Loucy (cell line): Measurements from ENCODE around the gene EIF2A.

ENCODE experiments used
- H2AFZ ChIP-seq: fragments of 200-600 bp; sonication (generic); 2 replicates; pipeline ENCODE4 v1.6.0; 2016; ENCODE audit warnings: antibody characterized with exemption, mild to moderate bottlenecking, low read length, moderate library complexity
- H3F3A ChIP-seq: fragments of 200-600 bp; 2 replicates; pipeline ENCODE4 v1.6.0; 2016; ENCODE audit warnings: antibody characterized with exemption, low read depth, mild to moderate bottlenecking
- H3K27me3 ChIP-seq: fragments of 200-600 bp; sonication (generic); 2 replicates; pipeline ENCODE4 v1.6.1; 2014; ENCODE audit warnings: low read length, mild to moderate bottlenecking; ENCODE audit not compliant: insufficient read depth, poor library complexity, severe bottlenecking
- H3K36me3 ChIP-seq: fragments of 200-600 bp; sonication (generic); 2 replicates; pipeline ENCODE4 v1.6.1; 2016; ENCODE audit warnings: low read length; ENCODE audit not compliant: insufficient read depth
- H3K4me1 ChIP-seq: fragments of 200-600 bp; sonication (generic); 2 replicates; pipeline ENCODE4 v1.5.1; 2014; ENCODE audit warnings: low read length, mild to moderate bottlenecking; ENCODE audit not compliant: insufficient read depth, poor library complexity, severe bottlenecking
- H3K4me2 ChIP-seq: fragments of 200-600 bp; sonication (generic); 2 replicates; pipeline ENCODE4 v1.6.0; 2014; ENCODE audit warnings: antibody characterized with exemption, low read length, low read depth, mild to moderate bottlenecking; ENCODE audit not compliant: poor library complexity, severe bottlenecking
- H3K4me3 ChIP-seq: fragments of 200-600 bp; sonication (generic); 2 replicates; pipeline ENCODE4 v1.5.1; 2014; ENCODE audit warnings: low read length, mild to moderate bottlenecking, mixed read lengths; ENCODE audit not compliant: poor library complexity, severe bottlenecking
- H3K79me2 ChIP-seq: fragments of 200-600 bp; sonication (generic); 2 replicates; pipeline ENCODE4 v1.6.1; 2014; ENCODE audit warnings: low read length; ENCODE audit not compliant: insufficient read depth
- H3K9ac ChIP-seq: fragments of 200-600 bp; sonication (generic); 2 replicates; pipeline ENCODE4 v1.6.0; 2014; ENCODE audit warnings: mild to moderate bottlenecking, low read depth, low read length, moderate library complexity; ENCODE audit not compliant: poor library complexity, severe bottlenecking
- H3K9me2 ChIP-seq: fragments of 200-600 bp; sonication (generic); replicated peaks from 2 replicates; pipeline ENCODE4 v1.6.1; 2016; ENCODE audit warnings: low read depth, low read length, mixed read lengths
- H3K9me3 ChIP-seq: fragments of 200-600 bp; sonication (generic); 2 replicates; pipeline ENCODE4 v1.6.1; 2014; ENCODE audit warnings: mild to moderate bottlenecking, antibody characterized with exemption, low read length, low read depth; ENCODE audit not compliant: insufficient read depth
- H4K20me1 ChIP-seq: fragments of 200-600 bp; sonication (generic); 2 replicates; pipeline ENCODE4 v1.6.0; 2014; ENCODE audit warnings: antibody characterized with exemption, low read length, mild to moderate bottlenecking; ENCODE audit not compliant: insufficient read depth, poor library complexity, severe bottlenecking
- EZH2phosphoT487 ChIP-seq: fragments of 200-600 bp; IDR thresholded peaks from 2 replicates; pipeline ENCODE4 v1.6.1; 2018; ENCODE audit warnings: antibody characterized with exemption, mild to moderate bottlenecking, moderate library complexity, borderline replicate concordance
- TF ChIP-seq, protein P1 (sequence below): fragments of 200-600 bp; sonication (generic); conservative IDR thresholded peaks from 2 replicates; pipeline ENCODE4 v1.5.1; 2014; ENCODE audit warnings: mild to moderate bottlenecking, antibody characterized with exemption, low read length

EIF2A gene

GRCh38 chr3:150631515-150632221 is 85.1 kb downstream of the EIF2A start:
- H3K4me3 ChIP-seq = no peak overlapping the region
- no peak overlapping the region for H2AFZ ChIP-seq
- TF ChIP-seq, protein P1, sequence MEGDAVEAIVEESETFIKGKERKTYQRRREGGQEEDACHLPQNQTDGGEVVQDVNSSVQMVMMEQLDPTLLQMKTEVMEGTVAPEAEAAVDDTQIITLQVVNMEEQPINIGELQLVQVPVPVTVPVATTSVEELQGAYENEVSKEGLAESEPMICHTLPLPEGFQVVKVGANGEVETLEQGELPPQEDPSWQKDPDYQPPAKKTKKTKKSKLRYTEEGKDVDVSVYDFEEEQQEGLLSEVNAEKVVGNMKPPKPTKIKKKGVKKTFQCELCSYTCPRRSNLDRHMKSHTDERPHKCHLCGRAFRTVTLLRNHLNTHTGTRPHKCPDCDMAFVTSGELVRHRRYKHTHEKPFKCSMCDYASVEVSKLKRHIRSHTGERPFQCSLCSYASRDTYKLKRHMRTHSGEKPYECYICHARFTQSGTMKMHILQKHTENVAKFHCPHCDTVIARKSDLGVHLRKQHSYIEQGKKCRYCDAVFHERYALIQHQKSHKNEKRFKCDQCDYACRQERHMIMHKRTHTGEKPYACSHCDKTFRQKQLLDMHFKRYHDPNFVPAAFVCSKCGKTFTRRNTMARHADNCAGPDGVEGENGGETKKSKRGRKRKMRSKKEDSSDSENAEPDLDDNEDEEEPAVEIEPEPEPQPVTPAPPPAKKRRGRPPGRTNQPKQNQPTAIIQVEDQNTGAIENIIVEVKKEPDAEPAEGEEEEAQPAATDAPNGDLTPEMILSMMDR = no peak
- peaks cover 13% of the 10 kb centered on the region for H3K4me1 ChIP-seq
- peaks cover 36% of the 10 kb centered on the region for H3K36me3 ChIP-seq
- H3K27me3 ChIP-seq = no peaks in the 10 kb centered on the region
- H3K4me2 ChIP-seq = no peak overlapping the region
- H3K9ac ChIP-seq = no peak overlapping the region
- no peaks in the 10 kb centered on the region for H3K79me2 ChIP-seq
- no peaks in the 10 kb centered on the region for H4K20me1 ChIP-seq
- H3K9me2 ChIP-seq = no peaks in the 10 kb centered on the region
- H3F3A ChIP-seq = no peaks in the 10 kb centered on the region
- no peaks in the 10 kb centered on the region for H3K9me3 ChIP-seq

DNA sequence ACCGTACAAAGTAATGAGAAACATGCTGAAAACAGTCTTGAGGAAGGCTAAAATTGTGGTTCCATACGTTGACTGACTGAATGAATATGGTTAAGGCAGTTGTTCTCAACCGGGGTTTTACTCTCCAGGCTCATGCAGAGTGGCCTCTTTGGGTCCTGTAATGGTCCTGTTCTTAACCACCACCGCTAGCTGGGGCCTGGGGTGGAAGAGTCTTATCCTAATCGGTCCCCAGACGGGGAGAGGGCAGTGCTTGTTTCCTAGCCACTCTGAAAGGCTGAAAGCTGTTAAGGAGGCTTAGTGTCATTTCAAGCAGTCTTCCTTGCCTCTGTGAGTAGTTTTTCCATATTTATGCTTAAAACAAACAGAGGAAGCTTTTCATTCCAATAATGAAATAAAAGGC is 88.5 kb downstream of the EIF2A start:
- H3K9me3 ChIP-seq = no peaks in the 10 kb centered on the region
- H3K9ac ChIP-seq = peak overlapping the region; percentile 24
- no peaks in the 10 kb centered on the region for H3F3A ChIP-seq
- peak overlapping the region; percentile 69 for H2AFZ ChIP-seq
- no peaks in the 10 kb centered on the region for H3K27me3 ChIP-seq
- H3K79me2 ChIP-seq = no peaks in the 10 kb centered on the region
- H3K36me3 ChIP-seq = peaks cover 12% of the 10 kb centered on the region; the same call in 1 of the 2 replicates
- no peaks in the 10 kb centered on the region for H3K9me2 ChIP-seq
- peak overlapping the region; percentile 31 for H3K4me2 ChIP-seq
- TF ChIP-seq EZH2phosphoT487 = no peak
- TF ChIP-seq, protein P1 = no peak
- peaks cover 13% of the 10 kb centered on the region for H3K4me1 ChIP-seq
- peak overlapping the region; percentile 21 for H3K4me3 ChIP-seq
- no peaks in the 10 kb centered on the region for H4K20me1 ChIP-seq

GRCh38 chr3:150635526-150635925 is 88.9 kb downstream of the EIF2A start:
- no peaks in the 10 kb centered on the region for H3F3A ChIP-seq
- H4K20me1 ChIP-seq = no peaks in the 10 kb centered on the region
- no peaks in the 10 kb centered on the region for H3K9me2 ChIP-seq
- no peaks in the 10 kb centered on the region for H3K79me2 ChIP-seq
- no peak for TF ChIP-seq EZH2phosphoT487
- TF ChIP-seq, protein P1 = no peak
- H3K4me3 ChIP-seq = peak overlapping the region; percentile 21
- H3K36me3 ChIP-seq = peaks cover 10% of the 10 kb centered on the region; the same call in 1 of the 2 replicates
- peak overlapping the region; percentile 24 for H3K9ac ChIP-seq
- H3K4me1 ChIP-seq = peaks cover 13% of the 10 kb centered on the region
- H3K27me3 ChIP-seq = no peaks in the 10 kb centered on the region
- H2AFZ ChIP-seq = peak overlapping the region; percentile 69
- no peaks in the 10 kb centered on the region for H3K9me3 ChIP-seq
- H3K4me2 ChIP-seq = peak overlapping the region; percentile 31
